NB4 (cell line): ENCODE measurements around the gene POLR2I.
"Not testable (repeated sequence)": the region's sequence is repeated elsewhere in the genome, so short reads cannot be mapped to it uniquely, and the experiment has no call there.

Source experiments
- CTCF ChIP-seq: IDR thresholded peaks from one replicate; pipeline ENCODE4 v1.5.1; 2012; ENCODE audit warnings: low read depth, low read length
- MAX ChIP-seq: IDR thresholded peaks from 2 replicates; pipeline ENCODE4 v1.6.1; 2011; ENCODE audit warnings: low read depth, low read length

GRCh38 chr19:36134867-36135266 is 20.2 kb upstream of the POLR2I start:
- not testable (repeated sequence) for TF ChIP-seq CTCF, MAX
